ENCODE results near the gene LAMB3. TPM values are rescaled to one million over a fixed set of nuclear protein-coding genes. Genes with fewer than 3 reads are reported as not detected.

The LAMB3 gene
- total RNA-seq, 1 experiment from 2014 or later: 0.85 TPM

- ChIA-PET POLR2A (no interaction called here), CTCF (no interaction called here)
- Mint-ChIP-seq H3K9me3 (no peaks in the 10 kb centered on the region), H3K27ac (no peak overlapping the region), H3K36me3 (no peaks in the 10 kb centered on the region), H3K4me1 (peaks cover 44% of the 10 kb centered on the region), H3K27me3 (ENCODE audit: low read depth) (no peaks in the 10 kb centered on the region; the same call in 1 of the 2 replicates), H3K4me3 (no peak overlapping the region)
- no peak for DNase-seq (ENCODE audit: low spot score)
- no peak for TF ChIP-seq NFYB (CRISPR knock-in tag; conservative IDR thresholded peaks at IDR 0.05; ENCODE audit: low read depth)
- TF ChIP-seq ZNF416 (CRISPR knock-in tag; IDR thresholded peaks at IDR 0.05): no peak
- TF ChIP-seq FOXP1 (CRISPR knock-in tag; IDR thresholded peaks at IDR 0.05; ENCODE audit: borderline replicate concordance): no peak
- no peak for TF ChIP-seq ZNF219 (CRISPR knock-in tag; IDR thresholded peaks at IDR 0.05; ENCODE audit: borderline replicate concordance)
- ATAC-seq: no peak
Observed at GRCh38 chr1:209633335-209633997, 18.8 kb downstream of the LAMB3 start.

GRCh38 chr1:209630383-209631225 lies 21.6 kb downstream of the LAMB3 start:
- DNase-seq (ENCODE audit: low spot score): peak; percentile 34
- TF ChIP-seq ZNF423 (CRISPR knock-in tag; IDR thresholded peaks at IDR 0.05) (0 out of 2 replicates have a peak, but pooled peaks have one; percentile 3), ARID4B (CRISPR knock-in tag; IDR thresholded peaks at IDR 0.05; ENCODE audit: borderline replicate concordance) (no peak)
- CTCF ChIA-PET: interaction anchor here (1.0 to 5.6 kb wide), 13 partner anchors 11 to 118 kb away, joined by 4 to 76 read pairs (median 8); partner anchors contain the start of genes CAMK1G and LAMB3
- POLR2A ChIA-PET: interaction anchor here (0.6 to 1.2 kb wide), 4 partner anchors 9 to 1210 kb away, joined by 3 to 4 read pairs (median 4); no protein-coding TSS in a partner anchor
- peak; percentile 75 for ATAC-seq
- no peaks in the 10 kb centered on the region for H3K9me3 Mint-ChIP-seq
- H3K27ac Mint-ChIP-seq: no peak overlapping the region
- H3K27me3 Mint-ChIP-seq (ENCODE audit: low read depth): no peaks in the 10 kb centered on the region; the same call in 1 of the 2 replicates
- no peak overlapping the region for H3K4me3 Mint-ChIP-seq
- H3K36me3 Mint-ChIP-seq: no peaks in the 10 kb centered on the region
- peaks cover 46% of the 10 kb centered on the region for H3K4me1 Mint-ChIP-seq

- ChIA-PET CTCF (interaction anchor here (1.0 to 5.6 kb wide), 14 partner anchors 12 to 119 kb away, joined by 3 to 76 read pairs (median 8); partner anchors contain the start of genes CAMK1G and LAMB3), POLR2A (interaction anchor here (0.6 to 1.2 kb wide), 4 partner anchors 9 to 1211 kb away, joined by 3 to 4 read pairs (median 4); no protein-coding TSS in a partner anchor)
- Mint-ChIP-seq H3K36me3 (no peaks in the 10 kb centered on the region), H3K27ac (no peak overlapping the region), H3K4me1 (peaks cover 43% of the 10 kb centered on the region), H3K27me3 (ENCODE audit: low read depth) (no peaks in the 10 kb centered on the region; the same call in 1 of the 2 replicates), H3K4me3 (no peak overlapping the region), H3K9me3 (no peaks in the 10 kb centered on the region)
- DNase-seq (ENCODE audit: low spot score) (no peak), ATAC-seq (no peak)
- TF ChIP-seq SOX15 (CRISPR knock-in tag; IDR thresholded peaks at IDR 0.05) (no peak), ZBTB21 (CRISPR knock-in tag; IDR thresholded peaks at IDR 0.05; ENCODE audit: borderline replicate concordance) (no peak), USF1 (CRISPR knock-in tag; IDR thresholded peaks at IDR 0.05) (no peak), E2F5 (CRISPR knock-in tag; IDR thresholded peaks at IDR 0.05) (no peak), ZNF423 (CRISPR knock-in tag; IDR thresholded peaks at IDR 0.05) (no peak), JAZF1 (CRISPR knock-in tag; IDR thresholded peaks at IDR 0.05) (no peak), ZNF232 (CRISPR knock-in tag; IDR thresholded peaks at IDR 0.05) (no peak), TEAD4 (CRISPR knock-in tag; IDR thresholded peaks at IDR 0.05) (no peak), MLX (CRISPR knock-in tag; IDR thresholded peaks at IDR 0.05) (no peak), ATF3 (CRISPR knock-in tag; conservative IDR thresholded peaks at IDR 0.05) (no peak), ZNF138 (CRISPR knock-in tag; conservative IDR thresholded peaks at IDR 0.05) (no peak)
Observed at GRCh38 chr1:209629621-209630382, 22.4 kb downstream of the LAMB3 start.
